Subcutaneous adipose tissue (tissue), 4 donors: ENCODE results near the gene METAP1. TPM values are rescaled to one million over a fixed set of nuclear protein-coding genes. Genes with fewer than 3 reads are reported as not detected.

Experiments used
- CTCF ChIP-seq: fragments of 450-650 bp; IDR thresholded peaks from one replicate; pipeline ENCODE4 v1.5.1; 2016; ENCODE audit warnings: low read depth, mild to moderate bottlenecking, control low read depth, antibody characterized with exemption, moderate library complexity
- total RNA-seq, 4 donors: library from RNA; depleted of rRNA; stranded (reverse); fragments of >200 nt; gene quantifications; one replicate each; pipeline ENCODE4 v1.1.0, GENCODE V29; 2016

METAP1 gene
- 10 to 100 TPM; 26.4 to 39.3 (median 29.6) TPM for total RNA-seq

GRCh38 chr4:98995183-98996055 lies at the start of gene METAP1:
TSS of gene METAP1 (plus strand) at chr4:98995721. CDS start at chr4:98995754, 33 bp downstream.
- TF ChIP-seq CTCF, result no peak

GRCh38 chr4:98946359-98946758 lies 49.2 kb upstream of the METAP1 start:
- TF ChIP-seq CTCF, result no peak

DNA sequence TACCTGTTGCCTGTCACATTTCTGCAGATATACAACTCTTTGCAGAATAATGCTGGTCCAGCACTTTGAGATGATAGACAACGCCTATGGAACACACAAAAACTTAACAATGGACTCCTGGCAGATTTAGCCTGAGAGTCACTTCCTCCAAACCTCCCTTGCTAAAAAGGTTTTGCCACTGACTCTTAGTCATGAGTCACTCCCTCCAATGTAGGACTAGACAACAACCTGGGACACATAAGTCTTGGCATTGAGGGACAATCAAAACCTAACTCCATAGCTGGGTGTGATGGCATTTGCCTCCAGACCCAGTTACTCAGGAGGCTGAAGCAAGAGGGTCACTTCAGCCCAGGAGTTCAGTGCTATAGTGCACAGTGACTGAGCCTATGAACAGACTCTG lies 44.6 kb upstream of the METAP1 start:
- no peak for TF ChIP-seq CTCF

DNA sequence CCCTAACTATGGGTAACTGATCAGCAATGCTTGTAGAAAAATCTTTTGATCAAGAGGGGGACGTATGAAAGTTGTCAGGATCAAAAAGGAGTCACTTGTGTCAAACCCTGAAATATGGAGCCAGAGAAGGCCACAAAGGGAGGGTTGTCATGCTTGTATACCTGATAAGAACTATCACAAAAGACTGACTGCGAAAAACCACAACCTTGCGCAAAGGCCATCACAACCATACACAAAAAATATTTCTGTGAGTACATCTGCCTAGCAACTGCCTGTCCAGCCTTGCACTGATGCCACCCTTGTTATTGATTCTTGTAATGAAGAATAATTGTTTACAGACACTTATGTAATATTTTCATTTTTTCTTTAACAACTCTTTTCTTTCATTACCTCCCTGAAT lies 43.8 kb upstream of the METAP1 start:
- TF ChIP-seq CTCF, result no peak

- TF ChIP-seq CTCF, result no peak
Measured at GRCh38 chr4:98955229-98955628, 40.3 kb upstream of the METAP1 start.

GRCh38 chr4:98958065-98958464 lies 37.5 kb upstream of the METAP1 start:
- TF ChIP-seq CTCF, result no peak

DNA sequence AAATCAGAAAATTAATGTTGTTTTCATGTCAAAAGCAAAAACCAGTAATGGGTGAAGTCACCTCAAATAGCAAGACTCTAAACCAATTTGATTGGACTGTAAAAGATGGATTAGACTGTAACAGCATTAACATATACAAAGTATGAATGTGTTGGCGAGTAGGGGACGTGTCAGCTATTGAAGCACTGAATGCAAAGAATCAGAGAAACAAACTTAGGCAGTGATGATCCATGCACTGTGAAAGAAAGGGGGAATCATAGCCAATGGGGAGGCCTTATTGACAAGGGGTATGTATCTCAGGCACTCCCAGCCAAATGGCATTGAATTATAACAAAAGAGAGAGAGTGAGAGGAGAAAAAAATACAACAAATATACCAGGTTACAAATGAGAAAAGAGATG lies 36.1 kb upstream of the METAP1 start:
- no peak for TF ChIP-seq CTCF
